MCF 10A (cell line): Measurements from ENCODE around the gene GNL3. TPM values are rescaled to one million over a fixed set of nuclear protein-coding genes. Genes with fewer than 3 reads are reported as not detected.

Source experiments
- BruUV-seq: library from RNA; stranded (reverse); fragments of 400-500 nt; replicated peaks from 2 replicates; lab custom pipeline; 2021; lab: Mats Ljungman, UMichigan
- CTCF ChIA-PET: fragments of 300-600 bp; sonication (Branson Sonifier 250); formaldehyde crosslinking; extraction: SDS; loops from one replicate; lab custom pipeline; 2021; ENCODE audit warnings: antibody characterized with exemption, inconsistent platforms; lab: Yijun Ruan, JAX
- POLR2A ChIA-PET: fragments of 300-600, 350-650 bp; sonication (Branson Sonifier 250); formaldehyde crosslinking; extraction: SDS; loops from one replicate; lab custom pipeline; 2020; ENCODE audit warnings: antibody characterized with exemption, inconsistent platforms; lab: Yijun Ruan, JAX
- DNase-seq: peaks from one replicate; pipeline ENCODE4 v3.0.0-alpha.2; 2018; ENCODE audit not compliant: unreplicated experiment
- H3K27ac Mint-ChIP-seq: one replicate; pipeline ENCODE4 v1.8.0; 2022; ENCODE audit warnings: mild to moderate bottlenecking, low read depth, mixed read lengths; ENCODE audit not compliant: unreplicated experiment
- H3K27me3 Mint-ChIP-seq: one replicate; pipeline ENCODE4 v1.8.0; 2022; ENCODE audit warnings: mixed read lengths; ENCODE audit not compliant: insufficient read depth, unreplicated experiment
- H3K36me3 Mint-ChIP-seq: one replicate; pipeline ENCODE4 v1.8.0; 2022; ENCODE audit warnings: mild to moderate bottlenecking, moderate library complexity, mixed read lengths; ENCODE audit not compliant: insufficient read depth, unreplicated experiment
- H3K4me1 Mint-ChIP-seq: one replicate; pipeline ENCODE4 v1.8.0; 2022; ENCODE audit warnings: mixed read lengths; ENCODE audit not compliant: insufficient read depth, unreplicated experiment
- H3K4me3 Mint-ChIP-seq: one replicate; pipeline ENCODE4 v1.8.0; 2022; ENCODE audit warnings: mild to moderate bottlenecking, moderate library complexity, mixed read lengths; ENCODE audit not compliant: unreplicated experiment
- H3K9me3 Mint-ChIP-seq: one replicate; pipeline ENCODE4 v1.8.0; 2022; ENCODE audit warnings: mixed read lengths; ENCODE audit not compliant: unreplicated experiment
- intact Hi-C: fragments of 100-400 bp; cut with micrococcal nuclease; formaldehyde crosslinking; loops from 2 replicates; pipeline ENCODE4 v1.14.1; 2022
- total RNA-seq: library from RNA; stranded (reverse); gene quantifications from 2 replicates; pipeline ENCODE4 v1.2.3, GENCODE V29; 2022
- TF ChIP-seq, protein P1 (sequence below): fragments of 200-600 bp; IDR thresholded peaks from one replicate; pipeline ENCODE4 v1.8.0; 2022; ENCODE audit warnings: antibody characterized with exemption, mild to moderate bottlenecking; ENCODE audit not compliant: unreplicated experiment

Gene GNL3
- total RNA-seq, 1 experiment from 2014 or later: 200 TPM

DNA sequence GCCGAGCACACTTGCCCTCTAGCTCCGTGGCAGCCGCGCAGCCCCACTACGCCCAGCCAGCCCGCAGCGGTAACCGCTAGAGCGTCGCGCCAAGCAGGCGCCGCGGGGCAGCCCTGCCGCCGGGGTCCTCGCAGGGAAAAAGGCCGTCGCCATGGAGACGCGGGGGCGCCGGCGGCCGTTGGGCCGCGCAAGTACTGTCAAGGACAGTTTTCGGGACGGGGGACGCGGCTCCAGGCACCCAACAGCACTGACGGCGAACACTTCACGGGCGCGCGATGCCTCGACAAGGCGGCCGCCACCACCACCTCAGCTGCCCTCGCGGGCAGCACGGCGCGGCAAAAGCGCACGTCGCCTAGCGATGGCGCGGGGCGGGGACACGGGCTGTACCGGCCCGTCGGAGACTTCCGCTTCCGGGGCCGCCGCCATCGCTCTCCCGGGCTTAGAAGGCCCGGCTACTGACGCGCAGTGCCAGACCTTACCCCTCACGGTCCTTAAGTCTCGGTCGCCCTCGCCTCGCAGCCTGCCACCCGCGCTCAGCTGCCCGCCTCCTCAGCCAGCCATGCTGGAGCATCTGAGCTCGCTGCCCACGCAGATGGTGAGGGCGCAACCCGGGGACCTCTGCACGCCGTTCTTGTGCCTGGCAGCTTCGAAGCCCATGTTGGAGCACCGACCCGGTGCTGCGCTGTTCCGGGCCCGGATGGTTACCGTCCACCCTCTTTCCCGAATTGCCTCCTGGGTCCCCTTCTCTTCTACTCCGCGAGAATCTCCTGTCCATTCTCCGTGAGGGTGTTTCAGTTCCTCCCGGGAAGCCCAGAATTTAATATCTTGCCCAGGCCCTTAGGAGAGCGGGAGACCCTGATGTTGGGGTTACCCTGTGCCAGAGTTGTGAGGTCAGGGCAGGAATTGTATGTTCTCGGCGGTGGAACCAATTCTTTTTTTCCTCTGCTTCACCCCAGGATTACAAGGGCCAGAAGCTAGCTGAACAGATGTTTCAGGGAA is 20.2 kb downstream of the GNL3 start, which contains the start of the genes GLT8D1 and SPCS1:
Gene GLT8D1, minus strand, starts transcription at position 104 of the 999 bp plus-strand sequence. CDS start 5,331 bp downstream, outside the sequence.
Gene SPCS1, plus strand, starts transcription at position 419 of the 999 bp plus-strand sequence. Its CDS starts 141 bp downstream, at position 560.
- intact Hi-C loops: no loop called here
- no TSS peak for BruUV-seq
- H3K27me3 Mint-ChIP-seq: no peaks in the 10 kb centered on the region
- H3K9me3 Mint-ChIP-seq: no peaks in the 10 kb centered on the region
- POLR2A ChIA-PET: interaction anchor here (0.6 to 4.5 kb wide), 19 partner anchors 10 to 650 kb away, joined by 3 to 92 read pairs (median 4); partner anchors contain the start of genes DUSP7, GNL3, NEK4 and PBRM1
- CTCF ChIA-PET: interaction anchor here (0.6 to 1.5 kb wide), 5 partner anchors 14 to 644 kb away, joined by 3 to 6 read pairs (median 4); no protein-coding TSS in a partner anchor
- peaks cover 36% of the 10 kb centered on the region for H3K36me3 Mint-ChIP-seq
- peak within 1 kb of the TSS; percentile 93 for H3K27ac Mint-ChIP-seq
- H3K4me1 Mint-ChIP-seq: peaks cover 7% of the 10 kb centered on the region
- TF ChIP-seq, protein P1, sequence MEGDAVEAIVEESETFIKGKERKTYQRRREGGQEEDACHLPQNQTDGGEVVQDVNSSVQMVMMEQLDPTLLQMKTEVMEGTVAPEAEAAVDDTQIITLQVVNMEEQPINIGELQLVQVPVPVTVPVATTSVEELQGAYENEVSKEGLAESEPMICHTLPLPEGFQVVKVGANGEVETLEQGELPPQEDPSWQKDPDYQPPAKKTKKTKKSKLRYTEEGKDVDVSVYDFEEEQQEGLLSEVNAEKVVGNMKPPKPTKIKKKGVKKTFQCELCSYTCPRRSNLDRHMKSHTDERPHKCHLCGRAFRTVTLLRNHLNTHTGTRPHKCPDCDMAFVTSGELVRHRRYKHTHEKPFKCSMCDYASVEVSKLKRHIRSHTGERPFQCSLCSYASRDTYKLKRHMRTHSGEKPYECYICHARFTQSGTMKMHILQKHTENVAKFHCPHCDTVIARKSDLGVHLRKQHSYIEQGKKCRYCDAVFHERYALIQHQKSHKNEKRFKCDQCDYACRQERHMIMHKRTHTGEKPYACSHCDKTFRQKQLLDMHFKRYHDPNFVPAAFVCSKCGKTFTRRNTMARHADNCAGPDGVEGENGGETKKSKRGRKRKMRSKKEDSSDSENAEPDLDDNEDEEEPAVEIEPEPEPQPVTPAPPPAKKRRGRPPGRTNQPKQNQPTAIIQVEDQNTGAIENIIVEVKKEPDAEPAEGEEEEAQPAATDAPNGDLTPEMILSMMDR: no peak
- peak; percentile 84 for DNase-seq
- H3K4me3 Mint-ChIP-seq: peak within 1 kb of the TSS; percentile 95

DNA sequence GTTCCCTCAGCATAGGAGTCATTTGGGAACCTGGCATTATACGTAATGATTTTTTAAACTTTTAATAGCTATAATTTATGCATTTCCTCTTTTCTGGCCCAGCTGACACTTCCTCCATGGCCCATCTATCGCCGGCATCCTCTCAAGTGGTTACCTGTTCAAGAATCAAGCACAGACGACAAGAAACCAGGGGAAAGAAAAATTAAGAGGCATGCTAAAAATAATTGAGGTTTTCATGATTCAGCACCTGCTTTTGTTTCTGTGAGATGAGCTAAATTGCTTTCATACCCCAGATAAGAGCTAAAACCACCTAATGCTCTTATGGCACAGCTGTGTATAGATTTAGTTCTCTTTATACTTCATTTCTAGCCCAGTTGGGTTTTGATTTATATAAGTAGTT is 21.8 kb downstream of the GNL3 start:
- Mint-ChIP-seq H3K36me3 (peaks cover 36% of the 10 kb centered on the region), H3K4me3 (peak overlapping the region; percentile 95), H3K27me3 (no peaks in the 10 kb centered on the region), H3K9me3 (no peaks in the 10 kb centered on the region), H3K4me1 (peaks cover 7% of the 10 kb centered on the region), H3K27ac (no peak overlapping the region)
- TF ChIP-seq, protein P1: no peak
- no peak for DNase-seq
- POLR2A ChIA-PET: interaction anchor here (0.6 to 4.1 kb wide), 4 partner anchors 12 to 63 kb away, joined by 3 to 34 read pairs (median 4); partner anchors contain the start of gene NEK4
- CTCF ChIA-PET: interaction anchor here (0.6 to 1.2 kb wide), 5 partner anchors 9 to 34 kb away, joined by 3 to 6 read pairs (median 4); no protein-coding TSS in a partner anchor
- no TSS peak for BruUV-seq
- intact Hi-C loops: no loop called here

DNA sequence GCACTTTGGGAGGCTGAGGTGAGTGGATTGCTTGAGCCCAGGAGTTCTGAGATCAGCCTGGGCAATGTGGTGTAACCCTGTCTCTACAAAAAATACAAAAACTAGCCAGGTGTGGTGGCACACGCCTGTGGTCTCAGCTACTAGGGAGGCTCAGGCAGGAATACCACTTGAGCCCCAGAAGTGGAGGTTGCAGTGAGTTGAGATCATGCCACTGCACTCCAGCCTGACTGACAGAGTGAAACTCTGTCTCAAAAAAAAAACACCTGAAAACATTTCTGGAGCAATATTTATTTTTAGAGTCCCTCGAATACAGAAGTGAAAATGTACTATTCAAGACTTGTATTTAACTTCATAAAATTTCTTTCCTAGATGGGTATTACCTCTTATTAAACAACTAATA is 24.7 kb downstream of the GNL3 start:
- Mint-ChIP-seq H3K36me3 (peaks cover 36% of the 10 kb centered on the region), H3K27ac (no peak overlapping the region), H3K27me3 (no peaks in the 10 kb centered on the region), H3K4me1 (no peaks in the 10 kb centered on the region), H3K4me3 (no peak overlapping the region), H3K9me3 (no peaks in the 10 kb centered on the region)
- ChIA-PET POLR2A (interaction anchor here (1.0 kb wide), 1 partner anchor 10 kb away, joined by 3 read pairs; no protein-coding TSS in a partner anchor), CTCF (no interaction called here)
- intact Hi-C loops: no loop called here
- no TSS peak for BruUV-seq
- TF ChIP-seq, protein P1: no peak
- no peak for DNase-seq
